AG04450 (cell line): ENCODE data around the gene ZIC4. TPM values are rescaled to one million over a fixed set of nuclear protein-coding genes. Genes with fewer than 3 reads are reported as not detected.

Source experiments
- CTCF ChIA-PET: fragments of 300-600, 350-600 bp; formaldehyde crosslinking; extraction: SDS; loops from one replicate; lab custom pipeline; 2022; ENCODE audit warnings: antibody characterized with exemption, inconsistent platforms; lab: Charles Lee
- POLR2A ChIA-PET: fragments of 350-600 bp; formaldehyde crosslinking; extraction: SDS; loops from one replicate; lab custom pipeline; 2021; ENCODE audit warnings: antibody characterized with exemption, inconsistent platforms; lab: Yijun Ruan, JAX
- DNase-seq: peaks from one replicate; pipeline ENCODE4 v3.0.0-alpha.2; 2011; ENCODE audit warnings: low read depth, low spot score
- H3K27ac ChIP-seq: one replicate; pipeline ENCODE4 v1.5.1; 2012; ENCODE audit warnings: low read depth, low read length, control low read depth
- H3K27me3 ChIP-seq: one replicate; pipeline ENCODE4 v1.6.0; 2012; ENCODE audit warnings: low read length; ENCODE audit not compliant: control insufficient read depth, insufficient read depth
- H3K4me3 ChIP-seq: 2 replicates; pipeline ENCODE4 v1.5.1; 2011; ENCODE audit warnings: mild to moderate bottlenecking, low read depth, low read length, control low read depth
- H3K9me3 ChIP-seq: 2 replicates; pipeline ENCODE4 v1.5.1; 2012; ENCODE audit warnings: low read length; ENCODE audit not compliant: control insufficient read depth, insufficient read depth
- polyA plus RNA-seq: library from polyadenylated mRNA; depleted of rRNA; stranded (reverse); fragments of >200 nt; gene quantifications from 2 replicates; pipeline ENCODE4 v1.2.3, GENCODE V29; 2011
- TF ChIP-seq, protein P1 (sequence below): IDR thresholded peaks from 2 replicates; pipeline ENCODE4 v1.5.1; 2011; ENCODE audit warnings: low read depth, low read length, control low read depth, inconsistent platforms

Gene ZIC4
- polyA plus RNA-seq, 1 experiment, result not detected

DNA sequence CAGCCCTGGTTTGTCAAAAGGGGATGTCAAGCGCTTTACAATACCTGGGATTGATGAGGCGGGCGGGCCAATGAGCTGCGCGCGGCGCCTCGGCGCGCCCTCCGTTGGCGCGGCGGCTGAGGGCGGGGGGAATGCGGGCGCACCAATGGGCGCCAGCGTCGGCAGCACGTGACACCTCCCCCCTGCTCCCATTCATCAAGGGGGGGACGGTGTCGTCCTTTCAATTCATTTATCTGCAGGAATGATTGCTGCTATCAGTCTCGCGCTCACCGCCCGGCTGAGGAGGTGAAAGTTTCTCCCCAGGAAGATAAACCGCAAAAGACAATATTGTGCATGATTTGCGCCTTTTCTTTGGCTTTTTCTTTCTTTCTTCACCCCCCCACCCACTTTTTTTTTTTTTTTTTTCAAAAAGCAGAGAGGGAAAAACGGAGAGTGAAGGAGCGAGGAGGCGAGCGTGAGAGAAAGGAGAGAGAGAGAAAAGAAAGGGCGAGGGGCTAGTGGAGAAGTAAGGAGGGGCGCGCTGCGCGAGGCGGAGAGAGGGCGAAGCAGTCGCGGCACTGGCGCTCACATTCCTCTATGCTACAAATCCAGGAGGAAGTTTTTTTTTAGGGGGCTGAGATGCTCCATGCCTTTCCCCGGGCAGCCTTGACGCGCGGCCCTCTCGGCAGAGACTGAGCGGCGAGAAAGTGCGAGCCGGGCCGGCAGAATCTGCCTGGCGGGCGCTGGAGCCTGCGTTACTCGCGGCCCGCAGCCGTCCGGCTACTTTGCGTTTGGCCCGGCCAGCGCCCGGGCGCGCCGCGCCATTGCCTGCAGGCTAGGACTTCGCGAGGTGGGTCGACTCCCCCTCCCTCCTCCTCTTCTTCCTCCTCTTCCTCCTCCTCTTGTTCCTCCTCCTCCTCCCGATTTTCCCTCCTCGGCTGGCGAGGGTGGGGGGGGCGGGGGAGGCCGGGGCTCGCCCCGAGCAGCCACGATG is 3.1 kb upstream of the ZIC4 start, which contains the start of gene ZIC1:
Gene ZIC1, plus strand, starts transcription at position 223 of the 973 bp plus-strand sequence. Its CDS starts 748 bp downstream, at position 971.
- no peak for DNase-seq
- H3K4me3 ChIP-seq, result no peak within 1 kb of the TSS
- H3K27ac ChIP-seq, result no peak within 1 kb of the TSS
- H3K9me3 ChIP-seq, result peaks cover 23% of the 10 kb centered on the region; the same call in 1 of the 2 replicates
- peaks cover 96% of the 10 kb centered on the region for H3K27me3 ChIP-seq
- TF ChIP-seq, protein P1, sequence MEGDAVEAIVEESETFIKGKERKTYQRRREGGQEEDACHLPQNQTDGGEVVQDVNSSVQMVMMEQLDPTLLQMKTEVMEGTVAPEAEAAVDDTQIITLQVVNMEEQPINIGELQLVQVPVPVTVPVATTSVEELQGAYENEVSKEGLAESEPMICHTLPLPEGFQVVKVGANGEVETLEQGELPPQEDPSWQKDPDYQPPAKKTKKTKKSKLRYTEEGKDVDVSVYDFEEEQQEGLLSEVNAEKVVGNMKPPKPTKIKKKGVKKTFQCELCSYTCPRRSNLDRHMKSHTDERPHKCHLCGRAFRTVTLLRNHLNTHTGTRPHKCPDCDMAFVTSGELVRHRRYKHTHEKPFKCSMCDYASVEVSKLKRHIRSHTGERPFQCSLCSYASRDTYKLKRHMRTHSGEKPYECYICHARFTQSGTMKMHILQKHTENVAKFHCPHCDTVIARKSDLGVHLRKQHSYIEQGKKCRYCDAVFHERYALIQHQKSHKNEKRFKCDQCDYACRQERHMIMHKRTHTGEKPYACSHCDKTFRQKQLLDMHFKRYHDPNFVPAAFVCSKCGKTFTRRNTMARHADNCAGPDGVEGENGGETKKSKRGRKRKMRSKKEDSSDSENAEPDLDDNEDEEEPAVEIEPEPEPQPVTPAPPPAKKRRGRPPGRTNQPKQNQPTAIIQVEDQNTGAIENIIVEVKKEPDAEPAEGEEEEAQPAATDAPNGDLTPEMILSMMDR, result no peak
- ChIA-PET CTCF (no interaction called here), POLR2A (no interaction called here)

DNA sequence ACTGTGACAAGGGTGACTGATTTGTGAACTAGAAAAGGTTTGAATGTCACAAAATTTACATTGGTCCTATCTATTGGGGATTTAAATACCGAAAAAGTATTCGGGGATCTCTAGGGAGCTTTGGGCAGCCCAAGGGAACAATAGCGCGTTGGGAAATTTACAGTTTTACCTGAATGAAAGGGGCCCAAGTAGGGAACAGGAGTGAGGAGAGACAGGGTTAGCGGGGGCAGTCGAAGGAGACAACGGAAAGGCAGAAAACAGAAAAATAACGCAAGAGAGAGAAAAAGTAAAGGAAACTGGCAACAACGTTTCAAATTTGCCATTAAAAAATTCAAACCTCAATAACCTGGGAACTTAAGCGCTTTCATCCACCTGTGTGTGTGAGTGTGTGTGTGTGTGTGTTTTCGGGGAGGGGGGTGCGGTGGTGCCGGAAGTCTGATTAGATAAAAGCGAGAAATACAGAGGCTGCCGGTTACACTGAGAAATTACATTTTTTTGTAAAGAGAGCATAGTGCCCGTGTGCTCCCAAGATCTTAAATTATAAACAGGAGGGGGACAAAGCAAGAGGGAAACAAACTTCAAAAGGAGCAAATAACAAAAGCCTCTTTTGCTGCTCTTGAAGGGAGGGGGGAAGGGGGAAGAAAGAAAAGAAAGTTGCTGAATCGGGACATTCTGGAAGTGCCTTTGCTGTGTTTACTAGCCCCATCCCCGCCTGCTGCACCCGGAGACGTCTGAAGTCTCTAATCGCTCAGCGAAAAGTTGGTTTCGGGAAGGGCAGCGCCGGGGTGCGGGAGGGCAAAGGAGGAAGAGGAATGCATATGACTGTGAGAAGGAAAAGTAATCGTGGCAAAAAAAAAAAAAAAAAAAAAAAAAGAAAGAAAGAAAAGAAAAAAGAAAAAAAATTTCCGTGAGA is 2.1 kb upstream of the ZIC4 start:
- peaks cover 96% of the 10 kb centered on the region for H3K27me3 ChIP-seq
- TF ChIP-seq, protein P1, result no peak
- no peak overlapping the region for H3K27ac ChIP-seq
- peaks cover 23% of the 10 kb centered on the region; the same call in 1 of the 2 replicates for H3K9me3 ChIP-seq
- H3K4me3 ChIP-seq, result no peak overlapping the region
- CTCF ChIA-PET, result no interaction called here
- POLR2A ChIA-PET, result no interaction called here
- DNase-seq, result no peak

DNA sequence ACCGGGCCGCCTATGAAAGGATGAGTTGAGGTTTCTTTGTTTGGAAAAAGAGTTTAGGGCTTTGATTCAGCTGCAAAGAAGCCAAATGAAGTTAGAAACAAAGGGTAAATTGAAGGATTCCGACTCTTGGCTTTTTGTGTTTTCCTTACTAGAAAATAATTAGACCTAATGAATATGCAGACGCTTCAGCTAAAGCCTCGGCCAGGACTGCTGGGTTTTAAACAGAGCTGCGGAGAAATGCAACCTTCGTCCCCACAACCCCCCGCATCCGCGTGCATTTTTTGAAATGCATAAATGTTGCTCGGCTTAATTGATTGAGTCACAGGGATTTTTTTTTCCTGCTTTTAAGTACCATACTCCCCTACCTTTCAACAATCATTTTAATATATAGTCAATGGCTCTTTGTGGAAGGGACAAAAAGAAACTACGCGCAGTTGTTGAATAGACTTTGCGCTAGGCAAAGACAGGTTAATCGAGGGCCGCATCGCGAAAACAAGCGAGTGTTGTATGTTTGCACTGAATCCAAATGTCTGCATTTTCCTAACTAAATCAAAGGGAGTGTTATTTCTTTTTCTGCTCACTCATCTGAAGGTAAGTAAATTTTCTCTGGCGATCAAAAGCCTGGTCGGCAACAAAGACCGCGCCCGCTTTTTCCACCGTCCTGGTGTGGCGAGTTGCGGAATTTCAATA is 1.3 kb upstream of the ZIC4 start:
- no peak overlapping the region for H3K4me3 ChIP-seq
- CTCF ChIA-PET, result interaction anchor here (0.5 kb wide), 1 partner anchor 46 kb away, joined by 15 read pairs; no protein-coding TSS in a partner anchor
- TF ChIP-seq, protein P1, result no peak
- peaks cover 22% of the 10 kb centered on the region; the same call in 1 of the 2 replicates for H3K9me3 ChIP-seq
- no peak overlapping the region for H3K27ac ChIP-seq
- H3K27me3 ChIP-seq, result peaks cover 94% of the 10 kb centered on the region
- POLR2A ChIA-PET, result no interaction called here
- no peak for DNase-seq

DNA sequence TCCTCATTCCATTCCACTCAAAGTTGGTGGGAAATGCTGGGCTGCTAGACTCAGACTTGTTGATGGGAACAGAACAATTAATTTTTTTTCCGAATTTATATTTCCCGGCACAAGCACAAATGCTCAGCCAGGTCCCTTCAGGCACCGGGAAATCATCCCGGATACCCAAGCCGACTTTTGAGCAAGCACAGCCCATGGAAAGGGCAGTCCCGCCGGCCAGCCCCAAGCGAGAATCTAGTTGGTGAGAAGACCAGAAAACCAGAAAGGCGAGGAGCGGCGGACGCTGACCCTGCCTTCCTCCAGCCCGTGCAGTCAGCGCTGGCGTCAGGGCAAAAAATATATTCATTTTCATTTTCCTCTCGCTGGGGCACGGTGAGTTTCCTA is 763 bp upstream of the ZIC4 start:
- Histone ChIP-seq H3K4me3 (no peak overlapping the region), H3K27me3 (peaks cover 94% of the 10 kb centered on the region), H3K9me3 (peaks cover 20% of the 10 kb centered on the region; the same call in 1 of the 2 replicates), H3K27ac (no peak overlapping the region)
- POLR2A ChIA-PET, result no interaction called here
- CTCF ChIA-PET, result interaction anchor here (0.5 kb wide), 1 partner anchor 46 kb away, joined by 15 read pairs; no protein-coding TSS in a partner anchor
- TF ChIP-seq, protein P1, result no peak
- DNase-seq, result no peak
